ENCODE results near the gene PLA2G12A.
A peak's percentile ranks its signal among the peaks of the same experiment; 100 is the strongest.

Gene PLA2G12A

GRCh38 chr4:109699553-109700225 is 30.2 kb downstream of the PLA2G12A start:
- Histone ChIP-seq H3K4ac (ENCODE audit: low read depth in 1 of 2, low read length in 2 of 2) (peak overlapping the region in 1 of 2 experiments; percentile 25), H3K79me1 (replicated peaks; ENCODE audit: low read length, poor library complexity, severe bottlenecking) (peaks cover 28% of the 10 kb centered on the region), H4K91ac (ENCODE audit: low read length) (no peak overlapping the region), H2AFZ (ENCODE audit: low read depth, low read length) (no peak overlapping the region), H4K8ac (ENCODE audit: low read length) (no peak overlapping the region), H2BK5ac (ENCODE audit: low read depth, low read length, poor library complexity, severe bottlenecking) (no peak overlapping the region), H3K27ac (ENCODE audit: low read length, poor library complexity, severe bottlenecking) (no peak overlapping the region), H3K36me3 (ENCODE audit: control insufficient read depth in 1 of 2, insufficient read depth in 2 of 2, low read depth in 1 of 2, low read length in 2 of 2) (peaks cover 9 to 17% of the 10 kb centered on the region in 2 experiments), H3K14ac (ENCODE audit: low read length in 2 of 2) (no peak overlapping the region), H2BK120ac (ENCODE audit: low read depth, low read length) (no peak overlapping the region), H3K27me3 (ENCODE audit: control insufficient read depth in 1 of 2, insufficient read depth in 1 of 2, low read length in 2 of 2) (no peaks in the 10 kb centered on the region), H3K18ac (ENCODE audit: low read depth in 1 of 2, low read length in 2 of 2) (no peak overlapping the region), H3K23ac (ENCODE audit: low read length in 2 of 2) (no peak overlapping the region), H3K9me3 (ENCODE audit: control insufficient read depth, low read length) (no peaks in the 10 kb centered on the region), H3K4me2 (ENCODE audit: low read length, poor library complexity, severe bottlenecking) (no peak overlapping the region), H2AK5ac (ENCODE audit: low read length, severe bottlenecking) (no peak overlapping the region), H2BK12ac (ENCODE audit: low read length in 2 of 2) (no peak overlapping the region), H3K9ac (ENCODE audit: low read length) (no peak overlapping the region), H2BK15ac (ENCODE audit: low read depth, poor library complexity, severe bottlenecking) (no peak overlapping the region), H3K4me1 (ENCODE audit: control insufficient read depth, insufficient read depth, low read depth, low read length) (peaks cover 9% of the 10 kb centered on the region), H3K4me3 (ENCODE audit: insufficient read depth in 1 of 2, low read depth in 1 of 2, low read length in 2 of 2) (no peak overlapping the region)
- DNase-seq, result no peak
- WGBS, result 94% methylated on average over 8 of the region's 8 CpGs

- Histone ChIP-seq H3K9ac (ENCODE audit: low read length) (no peak overlapping the region), H2AFZ (ENCODE audit: low read depth, low read length) (no peak overlapping the region), H3K9me3 (ENCODE audit: control insufficient read depth, low read length) (no peaks in the 10 kb centered on the region), H4K8ac (ENCODE audit: low read length) (no peak overlapping the region), H2BK5ac (ENCODE audit: low read depth, low read length, poor library complexity, severe bottlenecking) (no peak overlapping the region), H4K91ac (ENCODE audit: low read length) (no peak overlapping the region), H2AK5ac (ENCODE audit: low read length, severe bottlenecking) (no peak overlapping the region), H2BK120ac (ENCODE audit: low read depth, low read length) (no peak overlapping the region), H3K27ac (ENCODE audit: low read length, poor library complexity, severe bottlenecking) (no peak overlapping the region), H3K18ac (ENCODE audit: low read depth in 1 of 2, low read length in 2 of 2) (no peak overlapping the region), H3K23ac (ENCODE audit: low read length in 2 of 2) (no peak overlapping the region), H3K4me2 (ENCODE audit: low read length, poor library complexity, severe bottlenecking) (no peak overlapping the region), H3K4me3 (ENCODE audit: insufficient read depth in 1 of 2, low read depth in 1 of 2, low read length in 2 of 2) (no peak overlapping the region), H3K79me1 (replicated peaks; ENCODE audit: low read length, poor library complexity, severe bottlenecking) (peaks cover 28% of the 10 kb centered on the region), H3K4me1 (ENCODE audit: control insufficient read depth, insufficient read depth, low read depth, low read length) (peaks cover 9% of the 10 kb centered on the region), H2BK12ac (ENCODE audit: low read length in 2 of 2) (no peak overlapping the region), H2BK15ac (ENCODE audit: low read depth, poor library complexity, severe bottlenecking) (no peak overlapping the region), H3K4ac (ENCODE audit: low read depth in 1 of 2, low read length in 2 of 2) (no peak overlapping the region), H3K27me3 (ENCODE audit: control insufficient read depth in 1 of 2, insufficient read depth in 1 of 2, low read length in 2 of 2) (no peaks in the 10 kb centered on the region), H3K14ac (ENCODE audit: low read length in 2 of 2) (no peak overlapping the region), H3K36me3 (ENCODE audit: control insufficient read depth in 1 of 2, insufficient read depth in 2 of 2, low read depth in 1 of 2, low read length in 2 of 2) (peaks cover 17 to 21% of the 10 kb centered on the region in 2 experiments)
- DNase-seq, result no peak
- 100% methylated on average over 1 of the region's 1 CpG for WGBS
These were observed 31.2 kb downstream of the PLA2G12A start for GRCh38 chr4:109698656-109699055.

GRCh38 chr4:109691411-109691920 is 38.4 kb downstream of the PLA2G12A start:
- Histone ChIP-seq H3K36me3 (ENCODE audit: control insufficient read depth in 1 of 2, insufficient read depth in 2 of 2, low read depth in 1 of 2, low read length in 2 of 2) (peaks cover 34 to 66% of the 10 kb centered on the region in 2 experiments), H3K14ac (ENCODE audit: low read length in 2 of 2) (no peak overlapping the region), H3K18ac (ENCODE audit: low read depth in 1 of 2, low read length in 2 of 2) (no peak overlapping the region), H3K4me3 (ENCODE audit: insufficient read depth in 1 of 2, low read depth in 1 of 2, low read length in 2 of 2) (no peak overlapping the region), H2BK120ac (ENCODE audit: low read depth, low read length) (no peak overlapping the region), H3K4me2 (ENCODE audit: low read length, poor library complexity, severe bottlenecking) (no peak overlapping the region), H2BK12ac (ENCODE audit: low read length in 2 of 2) (no peak overlapping the region), H3K9me3 (ENCODE audit: control insufficient read depth, low read length) (no peaks in the 10 kb centered on the region), H3K27ac (ENCODE audit: low read length, poor library complexity, severe bottlenecking) (no peak overlapping the region), H3K23ac (ENCODE audit: low read length in 2 of 2) (no peak overlapping the region), H2AFZ (ENCODE audit: low read depth, low read length) (no peak overlapping the region), H3K9ac (ENCODE audit: low read length) (no peak overlapping the region), H3K4me1 (ENCODE audit: control insufficient read depth, insufficient read depth, low read depth, low read length) (no peaks in the 10 kb centered on the region), H4K91ac (ENCODE audit: low read length) (no peak overlapping the region), H3K27me3 (ENCODE audit: control insufficient read depth in 1 of 2, insufficient read depth in 1 of 2, low read length in 2 of 2) (no peaks in the 10 kb centered on the region), H2BK15ac (ENCODE audit: low read depth, poor library complexity, severe bottlenecking) (no peak overlapping the region), H3K4ac (ENCODE audit: low read depth in 1 of 2, low read length in 2 of 2) (no peak overlapping the region), H2BK5ac (ENCODE audit: low read depth, low read length, poor library complexity, severe bottlenecking) (no peak overlapping the region), H3K79me1 (replicated peaks; ENCODE audit: low read length, poor library complexity, severe bottlenecking) (peaks cover 28% of the 10 kb centered on the region), H4K8ac (ENCODE audit: low read length) (no peak overlapping the region), H2AK5ac (ENCODE audit: low read length, severe bottlenecking) (no peak overlapping the region)
- DNase-seq, result no peak
- 100% methylated on average over 1 of the region's 1 CpG for WGBS

- no peak overlapping the region for H3K27ac ChIP-seq (ENCODE audit: low read length, poor library complexity, severe bottlenecking)
- H3K36me3 ChIP-seq (ENCODE audit: control insufficient read depth in 1 of 2, insufficient read depth in 2 of 2, low read depth in 1 of 2, low read length in 2 of 2), result peaks cover 34 to 67% of the 10 kb centered on the region in 2 experiments
- no peak overlapping the region for H2AK5ac ChIP-seq (ENCODE audit: low read length, severe bottlenecking)
- no peak overlapping the region for H2AFZ ChIP-seq (ENCODE audit: low read depth, low read length)
- H3K4me2 ChIP-seq (ENCODE audit: low read length, poor library complexity, severe bottlenecking), result no peak overlapping the region
- H3K14ac ChIP-seq (ENCODE audit: low read length in 2 of 2), result no peak overlapping the region
- no peaks in the 10 kb centered on the region for H3K9me3 ChIP-seq (ENCODE audit: control insufficient read depth, low read length)
- H3K4me1 ChIP-seq (ENCODE audit: control insufficient read depth, insufficient read depth, low read depth, low read length), result no peaks in the 10 kb centered on the region
- no peak for DNase-seq
- 96% methylated on average over 5 of the region's 6 CpGs for WGBS
- no peak overlapping the region for H4K91ac ChIP-seq (ENCODE audit: low read length)
- no peak overlapping the region for H2BK15ac ChIP-seq (ENCODE audit: low read depth, poor library complexity, severe bottlenecking)
- H3K79me1 ChIP-seq (replicated peaks; ENCODE audit: low read length, poor library complexity, severe bottlenecking), result peaks cover 25% of the 10 kb centered on the region
- H3K23ac ChIP-seq (ENCODE audit: low read length in 2 of 2), result no peak overlapping the region
- H3K9ac ChIP-seq (ENCODE audit: low read length), result no peak overlapping the region
- no peak overlapping the region for H3K18ac ChIP-seq (ENCODE audit: low read depth in 1 of 2, low read length in 2 of 2)
- H3K27me3 ChIP-seq (ENCODE audit: control insufficient read depth in 1 of 2, insufficient read depth in 1 of 2, low read length in 2 of 2), result no peaks in the 10 kb centered on the region
- H3K4ac ChIP-seq (ENCODE audit: low read depth in 1 of 2, low read length in 2 of 2), result no peak overlapping the region
- no peak overlapping the region for H3K4me3 ChIP-seq (ENCODE audit: insufficient read depth in 1 of 2, low read depth in 1 of 2, low read length in 2 of 2)
- H2BK120ac ChIP-seq (ENCODE audit: low read depth, low read length), result no peak overlapping the region
- no peak overlapping the region for H2BK12ac ChIP-seq (ENCODE audit: low read length in 2 of 2)
- H4K8ac ChIP-seq (ENCODE audit: low read length), result no peak overlapping the region
- no peak overlapping the region for H2BK5ac ChIP-seq (ENCODE audit: low read depth, low read length, poor library complexity, severe bottlenecking)
These were observed 39.0 kb downstream of the PLA2G12A start for GRCh38 chr4:109690690-109691410.
